Ovary (tissue), 3 donors: ENCODE data around the gene TOR1AIP2.

Source experiments
- CTCF ChIP-seq, 3 donors: fragments of 450-650 bp in 2 of 3; fragments of 200-600 bp in 1 of 3; IDR thresholded peaks; one replicate each; pipeline versions ENCODE4 v1.5.1 to v1.8.0; 2016 to 2022; ENCODE audit warnings: antibody characterized with exemption in 3 of 3, mild to moderate bottlenecking in 1 of 3
- POLR2A ChIP-seq: fragments of 450-650 bp; IDR thresholded peaks from one replicate; pipeline ENCODE4 v1.6.1; 2017; ENCODE audit warnings: antibody characterized with exemption, mild to moderate bottlenecking, moderate library complexity
- donor health status: DM: no; HTN: no; CAD: no.

- TF ChIP-seq CTCF (IDR thresholded peaks at IDR 0.05) = no peak
- no peak for TF ChIP-seq POLR2A
These were observed 6.1 kb upstream of the TOR1AIP2 start for GRCh38 chr1:179883745-179884138.
